Measurements from ENCODE around the gene CNTN4.

GRCh38 chr3:2262204-2262603, 163.5 kb downstream of the CNTN4 start:
- no peak for TF ChIP-seq POLR2A (IDR thresholded peaks at IDR 0.05; ENCODE audit: low read depth)
- TF ChIP-seq CTCF (IDR thresholded peaks at IDR 0.05): no peak
- no peak for TF ChIP-seq EP300 (IDR thresholded peaks at IDR 0.05)
